Fibroblast of mammary gland (primary cell): ENCODE results near the gene CTIF.

ENCODE experiments used
- DNase-seq: peaks from one replicate; pipeline ENCODE4 v3.0.0-alpha.2; 2010; ENCODE audit warnings: low read depth
- H3K4me3 ChIP-seq: 2 replicates; pipeline ENCODE4 v1.5.1; 2011; ENCODE audit warnings: low read depth, mild to moderate bottlenecking, low read length, moderate library complexity; ENCODE audit not compliant: control insufficient read depth
- TF ChIP-seq, protein P1 (sequence below): conservative IDR thresholded peaks from 2 replicates; pipeline ENCODE4 v1.5.1; 2011; ENCODE audit warnings: low read depth, low read length, inconsistent platforms; ENCODE audit not compliant: control insufficient read depth, insufficient read depth

The CTIF gene

DNA sequence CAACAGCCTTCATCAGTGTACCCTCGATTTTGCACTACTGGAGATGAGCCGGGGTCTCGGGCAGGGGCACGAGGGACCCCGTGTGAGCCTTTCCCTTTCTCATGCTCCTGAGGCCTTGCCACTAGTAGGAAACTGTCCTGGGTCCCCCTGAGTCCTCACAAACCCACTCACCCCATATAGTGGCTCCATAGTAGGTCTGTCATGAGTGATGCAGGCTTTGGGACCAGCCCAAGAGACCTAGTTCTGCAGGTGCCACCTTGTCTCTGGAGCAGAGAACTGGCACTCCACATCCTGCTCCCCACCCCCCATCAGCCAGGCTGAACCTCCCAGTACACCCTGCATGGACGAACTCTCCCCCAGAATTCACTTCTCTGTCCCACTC is 224.9 kb downstream of the CTIF start:
- DNase-seq, result no peak
- H3K4me3 ChIP-seq, result no peak overlapping the region
- TF ChIP-seq, protein P1, sequence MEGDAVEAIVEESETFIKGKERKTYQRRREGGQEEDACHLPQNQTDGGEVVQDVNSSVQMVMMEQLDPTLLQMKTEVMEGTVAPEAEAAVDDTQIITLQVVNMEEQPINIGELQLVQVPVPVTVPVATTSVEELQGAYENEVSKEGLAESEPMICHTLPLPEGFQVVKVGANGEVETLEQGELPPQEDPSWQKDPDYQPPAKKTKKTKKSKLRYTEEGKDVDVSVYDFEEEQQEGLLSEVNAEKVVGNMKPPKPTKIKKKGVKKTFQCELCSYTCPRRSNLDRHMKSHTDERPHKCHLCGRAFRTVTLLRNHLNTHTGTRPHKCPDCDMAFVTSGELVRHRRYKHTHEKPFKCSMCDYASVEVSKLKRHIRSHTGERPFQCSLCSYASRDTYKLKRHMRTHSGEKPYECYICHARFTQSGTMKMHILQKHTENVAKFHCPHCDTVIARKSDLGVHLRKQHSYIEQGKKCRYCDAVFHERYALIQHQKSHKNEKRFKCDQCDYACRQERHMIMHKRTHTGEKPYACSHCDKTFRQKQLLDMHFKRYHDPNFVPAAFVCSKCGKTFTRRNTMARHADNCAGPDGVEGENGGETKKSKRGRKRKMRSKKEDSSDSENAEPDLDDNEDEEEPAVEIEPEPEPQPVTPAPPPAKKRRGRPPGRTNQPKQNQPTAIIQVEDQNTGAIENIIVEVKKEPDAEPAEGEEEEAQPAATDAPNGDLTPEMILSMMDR, result no peak

- no peak overlapping the region for H3K4me3 ChIP-seq
Measured at GRCh38 chr18:48765053-48765452, 226.2 kb downstream of the CTIF start.

GRCh38 chr18:48766026-48766425 is 227.2 kb downstream of the CTIF start:
- no peak overlapping the region for H3K4me3 ChIP-seq
- TF ChIP-seq, protein P1, result no peak
- peak; percentile 40 for DNase-seq

More at GRCh38 chr18:48765053-48765452, 226.2 kb downstream of the CTIF start:
- TF ChIP-seq, protein P1, result no peak
- DNase-seq, result no peak

- H3K4me3 ChIP-seq, result no peak overlapping the region
- TF ChIP-seq, protein P1, result no peak
- DNase-seq, result no peak
Measured at GRCh38 chr18:48766487-48766886, 227.7 kb downstream of the CTIF start.

DNA sequence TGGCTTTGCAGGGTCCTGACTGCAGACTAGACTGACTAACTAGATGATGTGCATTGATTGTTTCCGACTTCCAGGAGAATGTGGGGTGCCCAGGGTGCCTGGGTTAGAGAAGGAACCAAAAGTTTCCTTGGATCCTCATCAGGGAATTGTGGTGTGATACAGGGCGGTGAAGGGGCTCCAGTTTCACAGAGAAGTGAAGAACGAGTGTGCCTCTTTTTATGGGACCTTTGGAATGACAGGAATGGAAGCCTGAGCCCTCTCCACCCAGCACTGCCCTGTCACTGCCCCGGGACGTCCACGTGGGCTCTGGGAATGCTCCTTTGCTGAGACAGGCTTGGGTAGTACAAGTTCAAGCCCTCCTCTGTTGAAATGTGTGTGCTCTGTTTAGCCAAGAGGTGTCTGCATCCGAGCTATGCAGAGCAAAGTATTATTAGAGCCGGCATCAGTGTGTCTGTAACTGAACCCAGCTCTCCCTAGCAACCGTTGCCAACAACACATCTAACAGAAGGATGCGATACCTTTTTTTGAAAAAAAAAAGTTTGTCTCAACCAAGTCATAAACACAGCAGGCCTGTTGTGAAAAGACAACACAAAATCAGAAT is 228.4 kb downstream of the CTIF start:
- TF ChIP-seq, protein P1, result no peak
- no peak overlapping the region for H3K4me3 ChIP-seq
- DNase-seq, result no peak

DNA sequence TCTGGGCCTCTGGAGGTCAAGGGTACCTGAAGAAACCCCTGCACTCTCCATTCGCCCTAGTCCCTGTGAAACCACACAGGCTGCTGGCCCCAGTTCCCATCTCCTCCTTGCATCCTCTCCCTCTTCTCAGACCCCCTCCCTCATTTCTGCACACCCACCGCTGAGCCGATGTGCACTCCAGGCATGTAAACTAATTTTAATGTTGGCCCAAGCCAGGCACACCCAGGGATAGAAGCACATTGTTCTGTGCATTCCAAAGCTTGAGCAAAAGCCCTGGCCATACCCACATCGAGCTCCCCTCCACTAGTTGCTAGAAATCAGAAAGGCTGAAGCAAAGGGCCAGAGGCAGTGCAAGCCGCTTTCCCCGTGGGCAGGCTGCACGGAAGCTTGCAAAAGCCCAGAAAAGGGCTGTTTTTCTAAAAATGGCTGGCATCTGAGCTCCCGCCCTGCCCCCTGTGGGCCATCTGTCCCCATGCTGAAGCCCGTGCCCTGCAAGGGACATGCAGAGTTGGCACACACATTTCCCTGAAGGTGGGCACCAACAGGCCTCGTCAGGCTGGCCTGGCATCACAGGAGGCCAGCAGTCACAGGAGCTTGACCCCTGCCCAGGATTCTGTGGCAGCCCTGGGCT is 230.3 kb downstream of the CTIF start:
- DNase-seq, result no peak
- no peak overlapping the region for H3K4me3 ChIP-seq
- TF ChIP-seq, protein P1, result no peak
